Colonic mucosa (tissue), 4 donors: ENCODE results near the gene ICA1. TPM values are rescaled to one million over a fixed set of nuclear protein-coding genes. Genes with fewer than 3 reads are reported as not detected.

Experiments
- DNase-seq: peaks from one replicate; pipeline ENCODE4 v3.0.0-alpha.2; 2020
- H3K27ac ChIP-seq: fragments of 200-600 bp; one replicate; pipeline ENCODE4 v1.8.0; 2021
- H3K27me3 ChIP-seq: fragments of 200-600 bp; one replicate; pipeline ENCODE4 v1.8.0; 2021
- H3K36me3 ChIP-seq: fragments of 200-600 bp; one replicate; pipeline ENCODE4 v1.8.0; 2021
- H3K4me1 ChIP-seq: fragments of 200-600 bp; one replicate; pipeline ENCODE4 v1.8.0; 2021; ENCODE audit warnings: mild to moderate bottlenecking
- H3K4me3 ChIP-seq: fragments of 200-600 bp; one replicate; pipeline ENCODE4 v1.8.0; 2021
- H3K9ac ChIP-seq, 2 donors: one replicate each; pipeline ENCODE4 v1.7.0; 2013; ENCODE audit warnings: control low read depth in 2 of 2, low read depth in 2 of 2, low read length in 2 of 2
- H3K9me3 ChIP-seq: fragments of 200-600 bp; one replicate; pipeline ENCODE4 v1.8.0; 2021
- intact Hi-C: fragments of 100-400 bp; cut with DNase I; formaldehyde crosslinking; loops from one replicate; pipeline ENCODE4 v1.14.1; 2022
- total RNA-seq, 2 donors: library from RNA; stranded (reverse); fragmentation: NEBNext Ultra II Directional in 1 of 2; extraction: Animal tissue kit (Norgen Biotek cat#: 25700) in 1 of 2; gene quantifications; one replicate each; pipeline ENCODE4 v1.2.1, GENCODE V29; 2021
- TF ChIP-seq, protein P1 (sequence below): fragments of 200-600 bp; IDR thresholded peaks from one replicate; pipeline ENCODE4 v1.8.0; 2022; ENCODE audit warnings: antibody characterized with exemption, mild to moderate bottlenecking
- donor health status: healthy.
- donor health status: DM: no; HTN: no; CAD: no.
- donor health status: DM: no; HTN: no; CAD: no.

ICA1 gene
- total RNA-seq, 2 donors from 2014 or later = 46.1 to 47.5 TPM

DNA sequence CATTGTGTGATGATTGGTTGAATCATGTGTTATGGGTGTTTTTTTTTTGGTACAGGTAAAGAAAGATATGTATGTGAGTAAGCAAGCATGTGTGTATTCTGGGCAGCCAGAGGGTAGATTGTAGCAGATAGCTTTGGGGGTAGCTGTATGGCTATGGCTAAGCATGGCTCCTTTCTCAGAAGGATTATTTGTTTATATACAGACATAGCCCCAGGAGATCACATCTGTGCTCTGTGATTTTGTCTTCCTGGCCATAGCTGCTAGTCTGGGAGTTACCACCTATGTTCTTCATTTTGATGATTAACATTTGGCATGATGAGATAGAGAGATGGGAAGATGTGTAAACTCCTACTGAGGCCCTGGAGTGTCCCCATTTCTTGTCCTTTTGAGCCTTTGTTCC, 23.2 kb upstream of the ICA1 start:
- no peaks in the 10 kb centered on the region for H3K27me3 ChIP-seq
- H3K9me3 ChIP-seq = no peaks in the 10 kb centered on the region
- H3K27ac ChIP-seq = no peak overlapping the region
- H3K4me1 ChIP-seq = no peaks in the 10 kb centered on the region
- no peak overlapping the region for H3K9ac ChIP-seq
- H3K4me3 ChIP-seq = no peak overlapping the region
- intact Hi-C loops = no loop called here
- TF ChIP-seq, protein P1, sequence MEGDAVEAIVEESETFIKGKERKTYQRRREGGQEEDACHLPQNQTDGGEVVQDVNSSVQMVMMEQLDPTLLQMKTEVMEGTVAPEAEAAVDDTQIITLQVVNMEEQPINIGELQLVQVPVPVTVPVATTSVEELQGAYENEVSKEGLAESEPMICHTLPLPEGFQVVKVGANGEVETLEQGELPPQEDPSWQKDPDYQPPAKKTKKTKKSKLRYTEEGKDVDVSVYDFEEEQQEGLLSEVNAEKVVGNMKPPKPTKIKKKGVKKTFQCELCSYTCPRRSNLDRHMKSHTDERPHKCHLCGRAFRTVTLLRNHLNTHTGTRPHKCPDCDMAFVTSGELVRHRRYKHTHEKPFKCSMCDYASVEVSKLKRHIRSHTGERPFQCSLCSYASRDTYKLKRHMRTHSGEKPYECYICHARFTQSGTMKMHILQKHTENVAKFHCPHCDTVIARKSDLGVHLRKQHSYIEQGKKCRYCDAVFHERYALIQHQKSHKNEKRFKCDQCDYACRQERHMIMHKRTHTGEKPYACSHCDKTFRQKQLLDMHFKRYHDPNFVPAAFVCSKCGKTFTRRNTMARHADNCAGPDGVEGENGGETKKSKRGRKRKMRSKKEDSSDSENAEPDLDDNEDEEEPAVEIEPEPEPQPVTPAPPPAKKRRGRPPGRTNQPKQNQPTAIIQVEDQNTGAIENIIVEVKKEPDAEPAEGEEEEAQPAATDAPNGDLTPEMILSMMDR = no peak
- DNase-seq = no peak
- no peaks in the 10 kb centered on the region for H3K36me3 ChIP-seq

- Histone ChIP-seq H3K4me3 (no peak overlapping the region), H3K9ac (no peak overlapping the region), H3K9me3 (no peaks in the 10 kb centered on the region), H3K36me3 (no peaks in the 10 kb centered on the region), H3K27me3 (no peaks in the 10 kb centered on the region), H3K27ac (no peak overlapping the region), H3K4me1 (no peaks in the 10 kb centered on the region)
- intact Hi-C loops = no loop called here
- TF ChIP-seq, protein P1 = no peak
- peak; percentile 65 for DNase-seq
Measured at GRCh38 chr7:8284606-8285005, 22.6 kb upstream of the ICA1 start.

GRCh38 chr7:8283968-8284367, 22.0 kb upstream of the ICA1 start:
- Histone ChIP-seq H3K27me3 (no peaks in the 10 kb centered on the region), H3K4me1 (no peaks in the 10 kb centered on the region), H3K27ac (no peak overlapping the region), H3K4me3 (no peak overlapping the region), H3K36me3 (no peaks in the 10 kb centered on the region), H3K9me3 (no peaks in the 10 kb centered on the region), H3K9ac (no peak overlapping the region)
- DNase-seq = no peak
- TF ChIP-seq, protein P1 = no peak
- intact Hi-C loops = no loop called here

DNA sequence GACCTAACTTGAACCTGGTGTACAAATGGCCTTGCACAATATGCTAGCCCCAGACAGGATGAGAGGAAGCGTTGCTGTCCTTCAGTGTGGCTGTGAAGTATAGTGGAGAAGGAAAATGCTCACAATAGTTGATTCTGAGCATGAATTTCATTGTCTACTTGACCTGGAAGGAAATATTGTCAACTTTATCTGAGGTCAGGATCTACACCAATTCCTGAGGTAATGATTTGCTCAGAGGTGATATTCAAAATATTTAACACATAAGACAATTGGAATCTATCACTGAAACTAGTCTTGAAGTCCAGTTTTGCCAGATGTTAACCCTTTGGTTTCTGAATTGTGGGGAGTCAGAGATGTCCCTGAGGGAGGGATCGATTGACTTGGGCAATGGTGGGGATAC, 20.9 kb upstream of the ICA1 start:
- Histone ChIP-seq H3K36me3 (no peaks in the 10 kb centered on the region), H3K4me3 (no peak overlapping the region), H3K27ac (no peak overlapping the region), H3K27me3 (no peaks in the 10 kb centered on the region), H3K9me3 (no peaks in the 10 kb centered on the region), H3K9ac (no peak overlapping the region), H3K4me1 (no peaks in the 10 kb centered on the region)
- TF ChIP-seq, protein P1 = no peak
- intact Hi-C loops = no loop called here
- no peak for DNase-seq

- intact Hi-C loops = no loop called here
- H3K4me1 ChIP-seq = no peaks in the 10 kb centered on the region
- no peak overlapping the region for H3K9ac ChIP-seq
- H3K27me3 ChIP-seq = no peaks in the 10 kb centered on the region
- no peaks in the 10 kb centered on the region for H3K9me3 ChIP-seq
- TF ChIP-seq, protein P1 = no peak
- no peak overlapping the region for H3K4me3 ChIP-seq
- no peak for DNase-seq
- no peaks in the 10 kb centered on the region for H3K36me3 ChIP-seq
- no peak overlapping the region for H3K27ac ChIP-seq
Measured at GRCh38 chr7:8282162-8282561, 20.2 kb upstream of the ICA1 start.

- H3K4me1 ChIP-seq = no peaks in the 10 kb centered on the region
- TF ChIP-seq, protein P1 = no peak
- DNase-seq = no peak
- no peaks in the 10 kb centered on the region for H3K27me3 ChIP-seq
- no peak overlapping the region for H3K4me3 ChIP-seq
- H3K27ac ChIP-seq = no peak overlapping the region
- no peak overlapping the region for H3K9ac ChIP-seq
- no peaks in the 10 kb centered on the region for H3K36me3 ChIP-seq
- intact Hi-C loops = no loop called here
- H3K9me3 ChIP-seq = no peaks in the 10 kb centered on the region
Measured at GRCh38 chr7:8278183-8278582, 16.2 kb upstream of the ICA1 start.
